ENCODE data around the gene PRRT3. TPM values are rescaled to one million over a fixed set of nuclear protein-coding genes. Genes with fewer than 3 reads are reported as not detected.

PRRT3 gene
- total RNA-seq, 1 donor from 2014 or later = 8.2 TPM

DNA sequence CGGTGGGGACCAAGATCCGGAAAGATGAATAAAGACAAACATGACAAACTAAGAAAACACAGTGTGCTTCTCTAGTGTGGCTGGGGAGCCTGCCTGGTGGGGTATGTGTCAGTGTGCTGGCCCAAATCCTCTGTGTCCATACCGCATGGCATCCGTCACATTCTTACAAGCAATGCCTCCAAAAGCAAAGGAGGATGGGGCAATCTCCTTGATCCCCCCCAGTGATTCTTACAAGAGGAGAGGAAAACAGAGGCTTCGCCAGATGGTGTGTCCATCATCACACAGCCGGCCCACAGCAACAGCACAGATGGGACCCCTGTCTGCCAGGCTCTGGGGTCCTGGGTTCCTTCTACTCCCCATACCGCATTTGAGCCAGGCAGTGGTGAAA, 35.9 kb downstream of the PRRT3 start:
- H3K4me3 Mint-ChIP-seq = peak overlapping the region; percentile 87
- peak overlapping the region; percentile 83 for H3K27ac Mint-ChIP-seq
- TF ChIP-seq, protein P1, sequence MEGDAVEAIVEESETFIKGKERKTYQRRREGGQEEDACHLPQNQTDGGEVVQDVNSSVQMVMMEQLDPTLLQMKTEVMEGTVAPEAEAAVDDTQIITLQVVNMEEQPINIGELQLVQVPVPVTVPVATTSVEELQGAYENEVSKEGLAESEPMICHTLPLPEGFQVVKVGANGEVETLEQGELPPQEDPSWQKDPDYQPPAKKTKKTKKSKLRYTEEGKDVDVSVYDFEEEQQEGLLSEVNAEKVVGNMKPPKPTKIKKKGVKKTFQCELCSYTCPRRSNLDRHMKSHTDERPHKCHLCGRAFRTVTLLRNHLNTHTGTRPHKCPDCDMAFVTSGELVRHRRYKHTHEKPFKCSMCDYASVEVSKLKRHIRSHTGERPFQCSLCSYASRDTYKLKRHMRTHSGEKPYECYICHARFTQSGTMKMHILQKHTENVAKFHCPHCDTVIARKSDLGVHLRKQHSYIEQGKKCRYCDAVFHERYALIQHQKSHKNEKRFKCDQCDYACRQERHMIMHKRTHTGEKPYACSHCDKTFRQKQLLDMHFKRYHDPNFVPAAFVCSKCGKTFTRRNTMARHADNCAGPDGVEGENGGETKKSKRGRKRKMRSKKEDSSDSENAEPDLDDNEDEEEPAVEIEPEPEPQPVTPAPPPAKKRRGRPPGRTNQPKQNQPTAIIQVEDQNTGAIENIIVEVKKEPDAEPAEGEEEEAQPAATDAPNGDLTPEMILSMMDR (conservative IDR thresholded peaks at IDR 0.05) = no peak
- H3K36me3 Mint-ChIP-seq = no peaks in the 10 kb centered on the region
- no peaks in the 10 kb centered on the region for H3K27me3 Mint-ChIP-seq
- peaks cover 11% of the 10 kb centered on the region for H3K4me1 Mint-ChIP-seq (ENCODE audit: unreplicated experiment)
- no peak for DNase-seq (ENCODE audit: extremely low spot score, unreplicated experiment)
- H3K9me3 Mint-ChIP-seq = no peaks in the 10 kb centered on the region

DNA sequence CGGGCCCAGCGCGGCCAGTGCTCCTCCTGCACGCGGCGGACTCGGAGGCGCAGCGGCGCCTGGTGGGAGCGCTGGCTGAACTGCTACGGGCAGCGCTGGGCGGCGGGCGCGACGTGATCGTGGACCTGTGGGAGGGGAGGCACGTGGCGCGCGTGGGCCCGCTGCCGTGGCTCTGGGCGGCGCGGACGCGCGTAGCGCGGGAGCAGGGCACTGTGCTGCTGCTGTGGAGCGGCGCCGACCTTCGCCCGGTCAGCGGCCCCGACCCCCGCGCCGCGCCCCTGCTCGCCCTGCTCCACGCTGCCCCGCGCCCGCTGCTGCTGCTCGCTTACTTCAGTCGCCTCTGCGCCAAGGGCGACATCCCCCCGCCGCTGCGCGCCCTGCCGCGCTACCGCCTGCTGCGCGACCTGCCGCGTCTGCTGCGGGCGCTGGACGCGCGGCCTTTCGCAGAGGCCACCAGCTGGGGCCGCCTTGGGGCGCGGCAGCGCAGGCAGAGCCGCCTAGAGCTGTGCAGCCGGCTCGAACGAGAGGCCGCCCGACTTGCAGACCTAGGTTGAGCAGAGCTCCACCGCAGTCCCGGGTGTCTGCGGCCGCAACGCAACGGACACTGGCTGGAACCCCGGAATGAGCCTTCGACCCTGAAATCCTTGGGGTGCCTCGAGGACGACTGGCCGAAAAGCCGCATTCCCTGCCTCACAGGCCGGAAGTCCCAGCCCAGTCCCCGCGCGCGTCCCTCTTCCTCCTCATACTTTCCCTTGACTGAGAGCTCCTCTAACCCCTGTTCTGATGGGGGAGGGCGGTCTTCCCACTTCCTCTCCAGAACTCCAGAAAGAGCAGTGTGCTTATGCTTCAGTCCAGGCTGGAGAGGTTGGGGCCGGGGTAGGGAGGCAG, 36.7 kb downstream of the PRRT3 start:
- TF ChIP-seq, protein P1 (conservative IDR thresholded peaks at IDR 0.05) = peak; percentile 56
- H3K36me3 Mint-ChIP-seq = no peaks in the 10 kb centered on the region
- H3K27ac Mint-ChIP-seq = peak overlapping the region; percentile 83
- peaks cover 11% of the 10 kb centered on the region for H3K4me1 Mint-ChIP-seq (ENCODE audit: unreplicated experiment)
- no peaks in the 10 kb centered on the region for H3K27me3 Mint-ChIP-seq
- H3K9me3 Mint-ChIP-seq = no peaks in the 10 kb centered on the region
- DNase-seq (ENCODE audit: extremely low spot score, unreplicated experiment) = peak; percentile 81
- H3K4me3 Mint-ChIP-seq = peak overlapping the region; percentile 87

DNA sequence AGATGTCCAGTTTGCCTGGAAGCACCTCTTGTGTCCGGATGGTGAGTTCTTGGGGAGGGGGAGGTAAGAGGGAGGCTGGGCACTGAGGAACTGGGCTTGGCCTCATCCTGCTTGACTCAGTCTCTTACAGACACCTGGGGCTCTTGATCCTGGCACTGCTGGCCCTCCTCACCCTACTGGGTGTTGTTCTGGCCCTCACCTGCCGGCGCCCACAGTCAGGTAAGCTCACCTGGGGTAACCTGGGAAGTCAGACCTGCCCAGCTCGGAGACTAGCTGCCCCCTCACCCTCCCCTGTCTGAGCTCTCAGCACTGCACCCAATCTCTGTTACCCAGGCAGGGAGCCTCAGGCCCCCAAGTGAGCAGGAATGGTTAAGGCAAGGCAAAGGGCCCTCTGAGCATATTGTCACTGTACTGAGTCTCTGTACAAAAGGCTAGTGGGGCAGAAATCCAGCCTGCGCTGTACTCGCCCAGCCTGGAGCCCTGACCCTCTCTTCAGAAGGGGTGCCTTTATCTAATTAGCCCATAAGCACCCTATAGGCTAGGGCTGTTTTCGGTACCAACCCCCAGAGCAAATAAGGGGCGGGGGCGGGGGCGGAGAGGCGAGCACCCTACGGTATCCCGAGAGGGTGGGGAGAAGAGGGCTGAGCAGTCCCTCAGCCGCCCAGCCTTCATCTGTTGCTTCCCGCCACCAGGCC, 37.5 kb downstream of the PRRT3 start:
- peaks cover 12% of the 10 kb centered on the region for H3K4me1 Mint-ChIP-seq (ENCODE audit: unreplicated experiment)
- TF ChIP-seq, protein P1 (conservative IDR thresholded peaks at IDR 0.05) = no peak
- no peaks in the 10 kb centered on the region for H3K27me3 Mint-ChIP-seq
- H3K9me3 Mint-ChIP-seq = no peaks in the 10 kb centered on the region
- H3K36me3 Mint-ChIP-seq = no peaks in the 10 kb centered on the region
- no peak for DNase-seq (ENCODE audit: extremely low spot score, unreplicated experiment)
- H3K27ac Mint-ChIP-seq = no peak overlapping the region
- H3K4me3 Mint-ChIP-seq = peak overlapping the region; percentile 69

DNA sequence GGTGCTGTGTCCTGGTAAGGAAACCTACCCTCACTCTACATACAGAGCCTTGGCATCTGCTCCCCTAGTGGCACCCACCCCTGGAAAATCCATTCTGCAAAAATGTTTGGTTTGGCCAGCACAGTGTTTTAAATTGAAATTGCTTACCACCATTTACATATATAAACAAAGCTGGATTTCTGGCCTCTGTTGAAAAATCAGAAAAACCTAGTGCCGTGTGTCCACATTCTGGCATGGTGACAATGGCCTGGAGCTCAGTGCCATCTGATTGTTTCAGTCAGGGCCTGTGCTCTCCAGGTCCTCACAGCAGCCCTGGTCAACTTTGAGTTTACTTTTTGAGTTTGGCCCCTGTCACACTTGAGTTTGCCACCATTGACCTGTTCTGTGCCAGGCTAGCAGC, 38.2 kb downstream of the PRRT3 start:
- Mint-ChIP-seq H3K27me3 (no peaks in the 10 kb centered on the region), H3K9me3 (no peaks in the 10 kb centered on the region), H3K4me3 (no peak overlapping the region), H3K4me1 (ENCODE audit: unreplicated experiment) (peaks cover 15% of the 10 kb centered on the region), H3K27ac (no peak overlapping the region), H3K36me3 (no peaks in the 10 kb centered on the region)
- DNase-seq (ENCODE audit: extremely low spot score, unreplicated experiment) = no peak
- TF ChIP-seq, protein P1 (conservative IDR thresholded peaks at IDR 0.05) = no peak

DNA sequence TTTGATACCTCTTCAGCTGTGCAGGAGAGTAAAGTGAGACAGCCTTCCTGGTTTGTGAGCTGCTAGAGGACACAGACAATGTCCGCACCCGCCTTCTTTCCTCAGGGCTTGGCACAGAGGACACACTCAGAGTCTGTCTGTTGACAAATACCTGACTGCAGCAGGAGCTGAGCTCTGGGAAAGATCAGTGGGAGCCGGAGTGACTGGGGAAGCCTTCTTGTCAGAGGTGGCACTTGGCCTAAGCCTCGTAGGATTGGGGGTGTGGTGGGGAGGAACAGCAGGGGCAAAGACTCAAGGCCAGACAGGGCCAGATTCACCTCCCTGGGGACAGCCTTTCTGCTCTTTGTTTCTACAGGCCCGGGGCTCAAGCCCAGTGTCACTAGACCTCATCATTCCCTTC, 38.6 kb downstream of the PRRT3 start:
- no peaks in the 10 kb centered on the region for H3K27me3 Mint-ChIP-seq
- no peak for DNase-seq (ENCODE audit: extremely low spot score, unreplicated experiment)
- TF ChIP-seq, protein P1 (conservative IDR thresholded peaks at IDR 0.05) = no peak
- peak overlapping the region; percentile 70 for H3K4me3 Mint-ChIP-seq
- no peaks in the 10 kb centered on the region for H3K36me3 Mint-ChIP-seq
- H3K9me3 Mint-ChIP-seq = no peaks in the 10 kb centered on the region
- H3K4me1 Mint-ChIP-seq (ENCODE audit: unreplicated experiment) = peaks cover 15% of the 10 kb centered on the region
- peak overlapping the region; percentile 43 for H3K27ac Mint-ChIP-seq
